Measurements from ENCODE around the gene JPH4. TPM values are rescaled to one million over a fixed set of nuclear protein-coding genes. Genes with fewer than 3 reads are reported as not detected.

Gene JPH4
- total RNA-seq, 1 experiment from 2014 or later: 50.1 TPM

- Mint-ChIP-seq H3K4me3 (no peak overlapping the region), H3K4me1 (peaks cover 36% of the 10 kb centered on the region), H3K9me3 (no peaks in the 10 kb centered on the region), H3K36me3 (peaks cover 12% of the 10 kb centered on the region), H3K27me3 (ENCODE audit: low read depth) (no peaks in the 10 kb centered on the region), H3K27ac (peak overlapping the region; percentile 85)
- POLR2A ChIA-PET: no interaction called here
- CTCF ChIA-PET: interaction anchor here (0.6 to 7.8 kb wide), 5 partner anchors 15 to 61 kb away, joined by 3 to 101 read pairs (median 8); no protein-coding TSS in a partner anchor
- DNase-seq (ENCODE audit: low spot score) (no peak), ATAC-seq (no peak)
- TF ChIP-seq HMGXB4 (CRISPR knock-in tag; IDR thresholded peaks at IDR 0.05): no peak
- no peak for TF ChIP-seq ESRRA (CRISPR knock-in tag; IDR thresholded peaks at IDR 0.05; ENCODE audit: borderline replicate concordance)
- TF ChIP-seq PRDM15 (CRISPR knock-in tag; IDR thresholded peaks at IDR 0.05): no peak
- TF ChIP-seq ERG (CRISPR knock-in tag; IDR thresholded peaks at IDR 0.05): no peak
- TF ChIP-seq ZNF138 (CRISPR knock-in tag; conservative IDR thresholded peaks at IDR 0.05): no peak
- TF ChIP-seq ATF3 (CRISPR knock-in tag; conservative IDR thresholded peaks at IDR 0.05): no peak
- TF ChIP-seq PREB (CRISPR knock-in tag; IDR thresholded peaks at IDR 0.05; ENCODE audit: borderline replicate concordance): no peak
- no peak for TF ChIP-seq ZNF219 (CRISPR knock-in tag; IDR thresholded peaks at IDR 0.05; ENCODE audit: borderline replicate concordance)
- TF ChIP-seq SP1 (CRISPR knock-in tag; conservative IDR thresholded peaks at IDR 0.05): no peak
- TF ChIP-seq SMAD3 (CRISPR knock-in tag; IDR thresholded peaks at IDR 0.05; ENCODE audit: borderline replicate concordance): no peak
- TF ChIP-seq CREB1 (CRISPR knock-in tag; IDR thresholded peaks at IDR 0.05): no peak
- TF ChIP-seq ZNF425 (CRISPR knock-in tag; conservative IDR thresholded peaks at IDR 0.05): no peak
- no peak for TF ChIP-seq TEAD1 (CRISPR knock-in tag; IDR thresholded peaks at IDR 0.05)
- no peak for TF ChIP-seq FOXP4 (CRISPR knock-in tag; IDR thresholded peaks at IDR 0.05)
- no peak for TF ChIP-seq E2F4 (CRISPR knock-in tag; IDR thresholded peaks at IDR 0.05; ENCODE audit: borderline replicate concordance, low read depth)
- no peak for TF ChIP-seq JUN (CRISPR knock-in tag; IDR thresholded peaks at IDR 0.05)
- no peak for TF ChIP-seq ZNF263 (CRISPR knock-in tag; IDR thresholded peaks at IDR 0.05; ENCODE audit: low read depth)
- TF ChIP-seq ZNF396 (CRISPR knock-in tag; IDR thresholded peaks at IDR 0.05; ENCODE audit: borderline replicate concordance): no peak
- TF ChIP-seq MLX (CRISPR knock-in tag; IDR thresholded peaks at IDR 0.05): no peak
These were observed 35.2 kb downstream of the JPH4 start for GRCh38 chr14:23543403-23543802.

All from WTC11 (cell line).